NB4 (cell line): ENCODE results near the gene AKT3.

Experiments used
- DNase-seq: peaks from one replicate; pipeline ENCODE4 v3.0.0; 2010; ENCODE audit warnings: low read depth
- H3K4me3 ChIP-seq: one replicate; pipeline ENCODE4 v1.5.1; 2011; ENCODE audit warnings: mild to moderate bottlenecking, low read depth, low read length, moderate library complexity
- CTCF ChIP-seq: IDR thresholded peaks from one replicate; pipeline ENCODE4 v1.5.1; 2012; ENCODE audit warnings: low read depth, low read length
- MAX ChIP-seq: IDR thresholded peaks from 2 replicates; pipeline ENCODE4 v1.6.1; 2011; ENCODE audit warnings: low read depth, low read length
- MYC ChIP-seq: IDR thresholded peaks from 2 replicates; pipeline ENCODE4 v1.6.1; 2011; ENCODE audit warnings: low read depth, low read length
- POLR2A ChIP-seq: IDR thresholded peaks from 2 replicates; pipeline ENCODE4 v1.6.1; 2011; ENCODE audit warnings: mild to moderate bottlenecking; ENCODE audit not compliant: insufficient read length; ENCODE audit errors: extremely low read depth

Gene AKT3

GRCh38 chr1:243490748-243491686, 359.0 kb downstream of the AKT3 start:
- TF ChIP-seq POLR2A (no peak), MYC (no peak), MAX (no peak), CTCF (no peak)
- H3K4me3 ChIP-seq: no peak overlapping the region
- no peak for DNase-seq

GRCh38 chr1:243489681-243490546, 360.1 kb downstream of the AKT3 start:
- DNase-seq: no peak
- no peak for TF ChIP-seq POLR2A
- TF ChIP-seq MYC: no peak
- no peak for TF ChIP-seq MAX
- no peak for TF ChIP-seq CTCF
- H3K4me3 ChIP-seq: no peak overlapping the region

GRCh38 chr1:243489158-243489527, 360.9 kb downstream of the AKT3 start:
- H3K4me3 ChIP-seq: no peak overlapping the region
- DNase-seq: no peak
- no peak for TF ChIP-seq CTCF
- TF ChIP-seq MYC: no peak
- no peak for TF ChIP-seq MAX
- TF ChIP-seq POLR2A: no peak

GRCh38 chr1:243488459-243489157, 361.4 kb downstream of the AKT3 start:
- no peak for DNase-seq
- H3K4me3 ChIP-seq: no peak overlapping the region
- TF ChIP-seq MAX (no peak), CTCF (no peak), MYC (no peak), POLR2A (no peak)

- no peak for DNase-seq
- no peak for TF ChIP-seq CTCF
- TF ChIP-seq MAX: no peak
- TF ChIP-seq POLR2A: no peak
- no peak for TF ChIP-seq MYC
- no peak overlapping the region for H3K4me3 ChIP-seq
Measured at GRCh38 chr1:243487649-243488227, 362.3 kb downstream of the AKT3 start.
